AG09309 (cell line): ENCODE data around the gene SCN8A.
"Not testable (repeated sequence)": the region's sequence is repeated elsewhere in the genome, so short reads cannot be mapped to it uniquely, and the experiment has no call there.

Experiments used
- DNase-seq: peaks from one replicate; pipeline ENCODE4 v3.0.0-alpha.2; 2010; ENCODE audit warnings: low read depth
- H3K4me3 ChIP-seq: 2 replicates; pipeline ENCODE4 v1.5.1; 2011; ENCODE audit warnings: mild to moderate bottlenecking, low read depth, low read length, moderate library complexity; ENCODE audit not compliant: control insufficient read depth
- TF ChIP-seq, protein P1 (sequence below): IDR thresholded peaks from 2 replicates; pipeline ENCODE4 v1.5.1; 2011; ENCODE audit warnings: mild to moderate bottlenecking, low read depth, low read length, inconsistent platforms; ENCODE audit not compliant: insufficient read depth, control insufficient read depth; ENCODE audit errors: missing control alignments

Gene SCN8A

GRCh38 chr12:51632623-51633022 is 41.6 kb downstream of the SCN8A start:
- TF ChIP-seq, protein P1, sequence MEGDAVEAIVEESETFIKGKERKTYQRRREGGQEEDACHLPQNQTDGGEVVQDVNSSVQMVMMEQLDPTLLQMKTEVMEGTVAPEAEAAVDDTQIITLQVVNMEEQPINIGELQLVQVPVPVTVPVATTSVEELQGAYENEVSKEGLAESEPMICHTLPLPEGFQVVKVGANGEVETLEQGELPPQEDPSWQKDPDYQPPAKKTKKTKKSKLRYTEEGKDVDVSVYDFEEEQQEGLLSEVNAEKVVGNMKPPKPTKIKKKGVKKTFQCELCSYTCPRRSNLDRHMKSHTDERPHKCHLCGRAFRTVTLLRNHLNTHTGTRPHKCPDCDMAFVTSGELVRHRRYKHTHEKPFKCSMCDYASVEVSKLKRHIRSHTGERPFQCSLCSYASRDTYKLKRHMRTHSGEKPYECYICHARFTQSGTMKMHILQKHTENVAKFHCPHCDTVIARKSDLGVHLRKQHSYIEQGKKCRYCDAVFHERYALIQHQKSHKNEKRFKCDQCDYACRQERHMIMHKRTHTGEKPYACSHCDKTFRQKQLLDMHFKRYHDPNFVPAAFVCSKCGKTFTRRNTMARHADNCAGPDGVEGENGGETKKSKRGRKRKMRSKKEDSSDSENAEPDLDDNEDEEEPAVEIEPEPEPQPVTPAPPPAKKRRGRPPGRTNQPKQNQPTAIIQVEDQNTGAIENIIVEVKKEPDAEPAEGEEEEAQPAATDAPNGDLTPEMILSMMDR, result no peak
- no peak for DNase-seq
- H3K4me3 ChIP-seq, result no peak overlapping the region

- H3K4me3 ChIP-seq, result no peak overlapping the region
- TF ChIP-seq, protein P1, result no peak
- DNase-seq, result no peak
These were observed 44.3 kb downstream of the SCN8A start for GRCh38 chr12:51635346-51635745.

DNA sequence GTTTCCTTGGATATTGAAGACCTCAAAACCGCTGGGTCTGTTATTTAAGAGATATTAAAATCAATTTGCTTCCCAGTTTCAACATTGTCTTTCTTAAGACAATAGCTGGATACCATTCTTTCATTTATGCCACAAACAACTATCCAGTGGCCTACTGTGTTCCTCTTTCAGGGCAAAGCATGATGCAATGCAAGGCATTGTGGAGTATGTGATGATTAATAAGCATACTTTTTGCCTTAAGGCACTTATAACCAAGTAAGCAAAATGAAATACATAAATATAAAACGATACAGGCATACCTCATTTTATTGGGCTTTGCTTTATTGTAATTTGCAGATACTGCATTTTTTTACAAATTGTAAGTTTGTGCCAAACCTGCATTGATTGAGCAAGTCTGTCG is 45.5 kb downstream of the SCN8A start:
- peak; percentile 79 for DNase-seq
- no peak overlapping the region for H3K4me3 ChIP-seq
- TF ChIP-seq, protein P1, result no peak

DNA sequence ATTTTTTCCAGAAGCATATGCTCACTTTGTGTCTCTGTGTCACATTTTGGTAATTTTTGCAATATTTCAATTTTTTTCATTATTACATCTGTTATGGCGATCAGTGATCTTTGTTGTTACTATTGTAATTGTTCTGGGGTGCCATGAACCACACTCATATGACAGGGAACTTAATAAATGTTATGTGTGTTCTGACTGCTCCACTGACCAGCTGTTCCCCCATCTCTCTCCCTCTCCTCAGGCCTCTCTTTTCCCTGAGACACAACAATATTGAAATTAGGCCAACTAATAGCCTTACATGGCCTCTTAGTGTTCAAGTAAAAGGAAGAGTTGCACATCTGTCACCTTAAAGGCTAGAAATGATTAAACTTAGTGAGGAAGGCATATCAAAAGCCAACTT is 46.0 kb downstream of the SCN8A start:
- DNase-seq, result no peak
- H3K4me3 ChIP-seq, result no peak overlapping the region
- TF ChIP-seq, protein P1, result no peak

GRCh38 chr12:51639361-51639760 is 48.3 kb downstream of the SCN8A start:
- no peak overlapping the region for H3K4me3 ChIP-seq
- TF ChIP-seq, protein P1, result no peak
- no peak for DNase-seq

DNA sequence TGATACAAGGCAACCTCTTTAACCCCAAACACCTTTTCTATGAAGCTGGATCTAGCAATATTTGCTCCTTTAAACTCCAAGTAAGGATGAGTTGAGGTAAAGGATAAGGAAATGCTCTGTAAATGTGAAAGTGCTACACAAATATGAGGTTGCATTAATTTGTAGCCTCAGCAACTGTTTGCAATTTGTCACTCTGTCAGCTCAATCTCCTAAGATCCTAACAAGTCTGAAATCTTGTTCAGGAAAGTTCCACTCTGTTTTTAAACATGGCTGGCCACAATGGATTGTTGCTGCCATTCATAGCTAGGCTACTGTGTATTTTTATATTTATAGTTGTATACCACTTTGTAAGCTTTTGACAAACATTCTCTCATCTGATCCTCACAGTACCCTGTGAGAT is 51.3 kb downstream of the SCN8A start:
- no peak for DNase-seq
- TF ChIP-seq, protein P1, result no peak
- H3K4me3 ChIP-seq, result no peak overlapping the region

GRCh38 chr12:51643951-51644350 is 52.9 kb downstream of the SCN8A start:
- no peak overlapping the region for H3K4me3 ChIP-seq
- TF ChIP-seq, protein P1, result no peak
- no peak for DNase-seq

DNA sequence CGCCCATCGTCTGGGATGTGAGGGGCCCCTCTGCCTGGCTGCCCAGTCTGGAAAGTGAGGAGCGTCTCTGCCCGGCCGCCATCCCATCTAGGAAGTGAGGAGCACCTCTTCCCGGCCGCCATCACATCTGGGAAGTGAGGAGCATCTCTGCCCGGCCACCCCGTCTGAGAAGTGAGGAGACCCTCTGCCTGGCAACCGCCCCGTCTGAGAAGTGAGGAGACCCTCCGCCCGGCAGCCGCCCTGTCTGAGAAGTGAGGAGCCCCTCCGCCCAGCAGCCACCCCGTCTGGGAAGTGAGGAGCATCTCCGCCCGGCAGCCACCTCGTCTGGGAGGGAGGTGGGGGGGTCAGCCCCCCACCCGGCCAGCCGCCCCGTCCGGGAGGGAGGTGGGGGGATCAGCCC is 53.7 kb downstream of the SCN8A start:
- DNase-seq, H3K4me3 ChIP-seq: not testable (repeated sequence)
